Left lung (tissue), 10 donors: ENCODE data around the gene ITK. TPM values are rescaled to one million over a fixed set of nuclear protein-coding genes. Genes with fewer than 3 reads are reported as not detected.
"Not testable (repeated sequence)": the region's sequence is repeated elsewhere in the genome, so short reads cannot be mapped to it uniquely, and the experiment has no call there.

ENCODE experiments used
- ATAC-seq: fragments of 200-7000 bp; cut with Tn5 transposase; one replicate; pipeline ENCODE4 v1.9.1; 2020; ENCODE audit warnings: moderate library complexity
- DNase-seq, 4 donors: peaks; one replicate each; pipeline ENCODE4 v3.0.0-alpha.2; 2013 to 2020
- H3K27ac ChIP-seq, 2 donors: fragments of 200-600 bp; sonication (generic) in 1 of 2; one replicate each; pipeline versions ENCODE4 v1.5.0 to v1.8.0; 2020 to 2021
- H3K27me3 ChIP-seq, 2 donors: fragments of 200-600 bp; sonication (generic) in 1 of 2; one replicate each; pipeline versions ENCODE4 v1.5.0 to v1.8.0; 2020 to 2021
- H3K36me3 ChIP-seq, 2 donors: fragments of 200-600 bp; sonication (generic) in 1 of 2; one replicate each; pipeline versions ENCODE4 v1.5.0 to v1.8.0; 2020 to 2021
- H3K4me1 ChIP-seq, 2 donors: fragments of 200-600 bp; one replicate each; pipeline ENCODE4 v1.8.0; 2021
- H3K4me3 ChIP-seq, 2 donors: fragments of 200-600 bp; sonication (generic) in 1 of 2; one replicate each; pipeline versions ENCODE4 v1.5.0 to v1.8.0; 2020 to 2021; ENCODE audit warnings: mild to moderate bottlenecking in 1 of 2
- H3K9me3 ChIP-seq, 2 donors: fragments of 200-600 bp; sonication (generic) in 1 of 2; one replicate each; pipeline versions ENCODE4 v1.5.0 to v1.8.0; 2020 to 2021
- CTCF ChIP-seq, 2 donors: fragments of 200-600 bp; sonication (generic) in 1 of 2; IDR thresholded peaks; one replicate each; pipeline versions ENCODE4 v1.5.0 to v1.8.0; 2021; ENCODE audit warnings: antibody characterized with exemption in 2 of 2
- intact Hi-C, 2 donors: fragments of 100-400 bp; cut with DNase I; formaldehyde crosslinking; loops; one replicate each; pipeline versions ENCODE4 v1.11.2 to v1.14.2; 2022
- polyA plus RNA-seq, 6 donors: library from polyadenylated mRNA; unstranded; fragments of 120-200 nt; gene quantifications; one replicate each; pipeline ENCODE4 v1.2.1, GENCODE V29; 2013; ENCODE audit not compliant: insufficient read length in 6 of 6
- total RNA-seq, 2 donors: library from RNA; stranded (reverse); fragmentation: NEBNext Ultra II Directional; extraction: Animal tissue kit (Norgen Biotek cat#: 25700); gene quantifications; one replicate each; pipeline ENCODE4 v1.2.1, GENCODE V29; 2021
- donor health status: DM: no; HTN: yes; CAD: no.
- donor health status: DM: no; HTN: no; CAD: no.

The ITK gene
- total and polyA plus RNA-seq, 8 donors = 0.49 to 8.1 (median 1.1) TPM

- Histone ChIP-seq H3K27ac (no peak overlapping the region), H3K27me3 (no peaks in the 10 kb centered on the region), H3K9me3 (no peaks in the 10 kb centered on the region), H3K4me3 (no peak overlapping the region), H3K4me1 (no peaks in the 10 kb centered on the region), H3K36me3 (no peaks in the 10 kb centered on the region)
- DNase-seq (no peak), ATAC-seq (no peak)
- TF ChIP-seq CTCF (IDR thresholded peaks at IDR 0.05) = no peak
- intact Hi-C loops = no loop called here
These were observed 50.0 kb downstream of the ITK start for GRCh38 chr5:157230610-157231009.

DNA sequence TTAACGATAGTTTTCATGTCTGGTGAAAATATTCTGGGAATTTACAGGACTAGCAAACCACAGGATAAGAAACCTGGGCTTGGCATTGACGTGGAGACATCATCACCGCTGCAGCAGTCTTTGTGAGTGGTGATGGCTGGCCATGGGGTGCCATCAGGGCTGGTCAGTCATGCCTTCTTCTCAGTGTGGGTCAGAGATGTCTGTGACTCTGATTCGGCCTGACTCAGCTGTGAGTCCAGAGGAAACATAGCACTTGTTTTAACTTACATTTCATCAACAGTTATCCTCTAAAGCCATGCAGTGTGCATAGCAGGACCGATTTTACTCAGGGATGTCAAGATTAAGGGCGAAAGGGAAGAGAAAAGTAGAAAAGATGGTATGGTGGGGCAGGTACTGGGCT lies 52.1 kb downstream of the ITK start:
- DNase-seq (no peak), ATAC-seq (no peak)
- Histone ChIP-seq H3K27ac (no peak overlapping the region), H3K36me3 (no peaks in the 10 kb centered on the region), H3K4me1 (no peaks in the 10 kb centered on the region), H3K9me3 (no peaks in the 10 kb centered on the region), H3K4me3 (no peak overlapping the region), H3K27me3 (no peaks in the 10 kb centered on the region)
- intact Hi-C loops = no loop called here
- TF ChIP-seq CTCF (IDR thresholded peaks at IDR 0.05) = no peak

DNA sequence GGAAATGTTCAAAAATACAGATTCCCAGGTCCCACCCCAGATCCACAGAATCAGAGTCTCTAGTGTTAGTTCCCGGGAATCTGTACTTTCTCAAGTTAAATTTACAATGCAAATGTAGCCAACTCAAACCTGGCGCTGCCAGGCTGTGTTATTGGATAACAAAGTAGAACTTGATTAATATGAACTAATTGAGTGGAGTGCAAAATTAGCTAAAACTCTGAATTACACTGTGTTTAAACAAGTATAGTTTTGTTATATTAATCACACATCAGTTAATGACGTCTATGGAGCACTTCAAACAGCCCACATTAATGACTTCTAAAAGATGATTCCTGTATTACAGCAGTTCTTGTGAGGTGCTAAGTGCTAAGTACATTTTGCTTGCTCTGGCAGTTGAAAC lies 52.9 kb downstream of the ITK start:
- DNase-seq (no peak), ATAC-seq (no peak)
- Histone ChIP-seq H3K27me3 (no peaks in the 10 kb centered on the region), H3K9me3 (no peaks in the 10 kb centered on the region), H3K4me3 (no peak overlapping the region), H3K36me3 (no peaks in the 10 kb centered on the region), H3K27ac (no peak overlapping the region), H3K4me1 (no peaks in the 10 kb centered on the region)
- intact Hi-C loops = no loop called here
- TF ChIP-seq CTCF (IDR thresholded peaks at IDR 0.05) = no peak

- intact Hi-C loops = no loop called here
- H3K27ac ChIP-seq = no peak overlapping the region
- ATAC-seq = no peak
- no peak overlapping the region for H3K4me3 ChIP-seq
- H3K4me1 ChIP-seq = no peaks in the 10 kb centered on the region
- H3K27me3 ChIP-seq = no peaks in the 10 kb centered on the region
- DNase-seq = no peak
- TF ChIP-seq CTCF (IDR thresholded peaks at IDR 0.05) = no peak
- H3K36me3 ChIP-seq = no peaks in the 10 kb centered on the region
- H3K9me3 ChIP-seq = no peaks in the 10 kb centered on the region
These were observed 55.8 kb downstream of the ITK start for GRCh38 chr5:157236423-157236822.

DNA sequence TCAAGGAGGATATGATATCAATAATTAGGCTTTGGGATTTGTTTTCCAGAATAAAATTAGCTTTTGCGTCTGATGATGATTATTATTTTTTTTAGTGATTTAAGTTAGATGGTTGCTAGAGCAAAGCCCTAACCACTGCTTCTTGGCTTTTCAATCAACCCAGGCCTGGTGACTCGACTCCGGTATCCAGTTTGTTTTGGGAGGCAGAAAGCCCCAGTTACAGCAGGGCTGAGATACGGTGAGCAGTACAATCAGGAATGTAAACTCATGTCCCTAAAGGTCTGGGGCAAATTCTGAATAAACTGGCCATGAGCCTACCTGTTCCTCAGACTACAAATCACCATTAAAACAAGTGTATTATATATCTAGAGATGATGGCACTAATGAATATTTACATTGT lies 60.8 kb downstream of the ITK start:
- DNase-seq = no peak
- Histone ChIP-seq H3K4me3 (no peak overlapping the region), H3K36me3 (no peaks in the 10 kb centered on the region), H3K4me1 (no peaks in the 10 kb centered on the region), H3K27ac (no peak overlapping the region), H3K9me3 (no peaks in the 10 kb centered on the region), H3K27me3 (no peaks in the 10 kb centered on the region)
- ATAC-seq = no peak
- TF ChIP-seq CTCF (IDR thresholded peaks at IDR 0.05) = no peak
- intact Hi-C loops = no loop called here

DNA sequence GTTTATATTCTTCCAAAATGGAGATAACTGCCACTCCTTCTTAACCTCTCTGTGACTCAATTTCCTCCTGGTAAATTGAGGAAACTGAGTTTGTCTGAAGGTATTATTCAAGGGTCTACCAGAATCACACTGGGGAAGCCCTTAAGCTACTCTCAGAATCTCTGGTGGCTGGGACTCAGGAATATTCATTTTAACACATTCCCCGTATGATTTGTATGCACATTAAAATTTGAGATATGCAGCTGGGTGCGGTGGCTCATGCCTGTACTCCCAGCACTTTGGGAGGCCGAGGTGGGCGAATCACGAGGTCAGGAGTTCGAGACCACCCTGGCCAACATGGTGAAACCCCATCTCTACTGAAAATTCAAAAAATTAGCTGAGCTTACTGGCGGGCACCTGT lies 64.1 kb downstream of the ITK start:
- ATAC-seq, H3K27ac ChIP-seq, H3K36me3 ChIP-seq, DNase-seq, H3K4me1 ChIP-seq, H3K27me3 ChIP-seq, H3K9me3 ChIP-seq, H3K4me3 ChIP-seq, intact Hi-C loops: not testable (repeated sequence)
